ENCODE results near the gene BMAL1. TPM values are rescaled to one million over a fixed set of nuclear protein-coding genes. Genes with fewer than 3 reads are reported as not detected.

The BMAL1 gene
- total RNA-seq, 1 donor, result 13.0 TPM

DNA sequence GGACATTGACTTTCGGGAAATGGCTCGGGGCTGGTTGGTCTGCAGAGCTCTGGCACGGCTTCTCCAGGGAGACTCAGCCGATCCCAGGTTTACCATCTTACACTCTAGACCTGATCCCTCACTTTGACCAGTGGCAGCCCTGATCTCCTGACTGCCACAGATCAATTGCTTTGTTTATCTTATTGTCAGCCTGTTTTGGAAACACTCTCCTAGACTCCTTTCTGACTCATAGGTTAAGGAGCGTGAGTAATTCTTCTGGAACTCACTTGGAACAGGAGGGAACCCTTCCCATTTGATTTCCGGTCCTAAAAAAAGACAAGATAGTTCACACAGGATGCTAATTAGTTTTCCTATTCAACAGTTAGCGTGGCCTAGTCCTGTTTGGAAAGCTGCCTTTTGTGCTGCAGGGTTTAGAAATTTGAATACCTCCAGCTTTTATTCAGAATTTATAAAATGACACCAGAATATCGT lies 16.0 kb upstream of the BMAL1 start:
- Histone ChIP-seq H3K4me2 (ENCODE audit: insufficient read depth, low read length) (peak overlapping the region; percentile 55), H4K20me1 (ENCODE audit: insufficient read depth, low read length) (no peaks in the 10 kb centered on the region), H3K4me3 (ENCODE audit: insufficient read depth, low read length) (peak overlapping the region; percentile 5), H3K9me3 (ENCODE audit: low read depth, low read length) (no peaks in the 10 kb centered on the region), H3K27ac (ENCODE audit: low read depth, low read length) (peak overlapping the region; percentile 91), H3K36me3 (ENCODE audit: insufficient read depth, low read length) (no peaks in the 10 kb centered on the region), H3K27me3 (ENCODE audit: insufficient read depth, low read length) (no peaks in the 10 kb centered on the region), H3K79me2 (ENCODE audit: insufficient read depth, low read length) (no peaks in the 10 kb centered on the region), H2AFZ (ENCODE audit: low read length) (peak overlapping the region; percentile 69), H3K4me1 (ENCODE audit: insufficient read depth, low read length) (peaks cover 25% of the 10 kb centered on the region)
- TF ChIP-seq, protein P1, sequence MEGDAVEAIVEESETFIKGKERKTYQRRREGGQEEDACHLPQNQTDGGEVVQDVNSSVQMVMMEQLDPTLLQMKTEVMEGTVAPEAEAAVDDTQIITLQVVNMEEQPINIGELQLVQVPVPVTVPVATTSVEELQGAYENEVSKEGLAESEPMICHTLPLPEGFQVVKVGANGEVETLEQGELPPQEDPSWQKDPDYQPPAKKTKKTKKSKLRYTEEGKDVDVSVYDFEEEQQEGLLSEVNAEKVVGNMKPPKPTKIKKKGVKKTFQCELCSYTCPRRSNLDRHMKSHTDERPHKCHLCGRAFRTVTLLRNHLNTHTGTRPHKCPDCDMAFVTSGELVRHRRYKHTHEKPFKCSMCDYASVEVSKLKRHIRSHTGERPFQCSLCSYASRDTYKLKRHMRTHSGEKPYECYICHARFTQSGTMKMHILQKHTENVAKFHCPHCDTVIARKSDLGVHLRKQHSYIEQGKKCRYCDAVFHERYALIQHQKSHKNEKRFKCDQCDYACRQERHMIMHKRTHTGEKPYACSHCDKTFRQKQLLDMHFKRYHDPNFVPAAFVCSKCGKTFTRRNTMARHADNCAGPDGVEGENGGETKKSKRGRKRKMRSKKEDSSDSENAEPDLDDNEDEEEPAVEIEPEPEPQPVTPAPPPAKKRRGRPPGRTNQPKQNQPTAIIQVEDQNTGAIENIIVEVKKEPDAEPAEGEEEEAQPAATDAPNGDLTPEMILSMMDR (IDR thresholded peaks at IDR 0.05; ENCODE audit: extremely low read depth, low read depth, low read length), result no peak
- DNase-seq (ENCODE audit: insufficient read length, low spot score, missing footprints), result peak; percentile 68

- Histone ChIP-seq H3K9me3 (ENCODE audit: low read depth, low read length) (no peaks in the 10 kb centered on the region), H3K4me1 (ENCODE audit: insufficient read depth, low read length) (peaks cover 25% of the 10 kb centered on the region), H3K79me2 (ENCODE audit: insufficient read depth, low read length) (no peaks in the 10 kb centered on the region), H3K27me3 (ENCODE audit: insufficient read depth, low read length) (no peaks in the 10 kb centered on the region), H4K20me1 (ENCODE audit: insufficient read depth, low read length) (no peaks in the 10 kb centered on the region), H3K36me3 (ENCODE audit: insufficient read depth, low read length) (no peaks in the 10 kb centered on the region), H3K27ac (ENCODE audit: low read depth, low read length) (peak overlapping the region; percentile 91), H3K4me3 (ENCODE audit: insufficient read depth, low read length) (no peak overlapping the region), H3K4me2 (ENCODE audit: insufficient read depth, low read length) (peak overlapping the region; percentile 55), H2AFZ (ENCODE audit: low read length) (peak overlapping the region; percentile 48)
- DNase-seq (ENCODE audit: insufficient read length, low spot score, missing footprints), result no peak
- TF ChIP-seq, protein P1 (IDR thresholded peaks at IDR 0.05; ENCODE audit: extremely low read depth, low read depth, low read length), result no peak
Measured at GRCh38 chr11:13262096-13262495, 15.5 kb upstream of the BMAL1 start.

- Histone ChIP-seq H3K4me1 (ENCODE audit: insufficient read depth, low read length) (peaks cover 12% of the 10 kb centered on the region), H3K27ac (ENCODE audit: low read depth, low read length) (no peak overlapping the region), H3K79me2 (ENCODE audit: insufficient read depth, low read length) (no peaks in the 10 kb centered on the region), H3K4me3 (ENCODE audit: insufficient read depth, low read length) (no peak overlapping the region), H2AFZ (ENCODE audit: low read length) (no peak overlapping the region), H3K36me3 (ENCODE audit: insufficient read depth, low read length) (no peaks in the 10 kb centered on the region), H3K27me3 (ENCODE audit: insufficient read depth, low read length) (peaks cover 6% of the 10 kb centered on the region), H3K4me2 (ENCODE audit: insufficient read depth, low read length) (no peak overlapping the region), H3K9me3 (ENCODE audit: low read depth, low read length) (no peaks in the 10 kb centered on the region), H4K20me1 (ENCODE audit: insufficient read depth, low read length) (no peaks in the 10 kb centered on the region)
- no peak for DNase-seq (ENCODE audit: insufficient read length, low spot score, missing footprints)
- TF ChIP-seq, protein P1 (IDR thresholded peaks at IDR 0.05; ENCODE audit: extremely low read depth, low read depth, low read length), result no peak
Measured at GRCh38 chr11:13268791-13269190, 8.8 kb upstream of the BMAL1 start.

DNA sequence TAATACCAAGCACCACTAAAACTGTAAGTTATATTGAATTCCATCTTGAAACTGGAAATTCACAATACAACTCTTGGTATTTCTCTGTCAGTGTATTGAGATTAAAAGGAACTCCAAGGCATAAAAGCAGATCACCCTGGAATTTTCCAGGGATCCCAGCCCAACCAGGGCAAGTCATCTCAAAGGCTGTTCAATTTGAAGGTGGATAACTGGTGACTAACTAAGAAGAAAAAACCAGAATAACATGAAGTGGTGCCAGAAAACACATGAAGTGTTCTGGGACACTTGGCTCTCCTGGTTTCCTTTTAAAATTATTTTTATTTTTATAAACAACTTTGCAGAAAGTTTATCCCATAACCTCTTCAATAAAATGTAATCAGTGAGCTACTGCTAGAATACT lies 7.8 kb upstream of the BMAL1 start:
- no peaks in the 10 kb centered on the region for H3K36me3 ChIP-seq (ENCODE audit: insufficient read depth, low read length)
- H3K79me2 ChIP-seq (ENCODE audit: insufficient read depth, low read length), result no peaks in the 10 kb centered on the region
- TF ChIP-seq, protein P1 (IDR thresholded peaks at IDR 0.05; ENCODE audit: extremely low read depth, low read depth, low read length), result no peak
- H3K27me3 ChIP-seq (ENCODE audit: insufficient read depth, low read length), result peaks cover 16% of the 10 kb centered on the region
- peak overlapping the region; percentile 9 for H3K4me2 ChIP-seq (ENCODE audit: insufficient read depth, low read length)
- no peaks in the 10 kb centered on the region for H3K9me3 ChIP-seq (ENCODE audit: low read depth, low read length)
- H3K4me3 ChIP-seq (ENCODE audit: insufficient read depth, low read length), result no peak overlapping the region
- peak overlapping the region; percentile 7 for H3K27ac ChIP-seq (ENCODE audit: low read depth, low read length)
- H2AFZ ChIP-seq (ENCODE audit: low read length), result no peak overlapping the region
- no peaks in the 10 kb centered on the region for H4K20me1 ChIP-seq (ENCODE audit: insufficient read depth, low read length)
- peaks cover 12% of the 10 kb centered on the region for H3K4me1 ChIP-seq (ENCODE audit: insufficient read depth, low read length)
- no peak for DNase-seq (ENCODE audit: insufficient read length, low spot score, missing footprints)
